ENCODE results near the gene NAMPT.

The NAMPT gene

GRCh38 chr7:106273009-106273668, 11.6 kb downstream of the NAMPT start:
- DNase-seq (ENCODE audit: low spot score) = no peak

- DNase-seq (ENCODE audit: low spot score) = no peak
These were observed 14.4 kb downstream of the NAMPT start for GRCh38 chr7:106270122-106270977.

- DNase-seq (ENCODE audit: low spot score) = no peak
These were observed 15.4 kb downstream of the NAMPT start for GRCh38 chr7:106269254-106269961.

- DNase-seq (ENCODE audit: low spot score) = no peak
These were observed 19.6 kb downstream of the NAMPT start for GRCh38 chr7:106265133-106265532.

GRCh38 chr7:106262221-106262881, 22.4 kb downstream of the NAMPT start:
- no peak for DNase-seq (ENCODE audit: low spot score)

- no peak for DNase-seq (ENCODE audit: low spot score)
These were observed 24.6 kb downstream of the NAMPT start for GRCh38 chr7:106260136-106260561.

- no peak for DNase-seq (ENCODE audit: low spot score)
These were observed 26.0 kb downstream of the NAMPT start for GRCh38 chr7:106258789-106259188.

- DNase-seq (ENCODE audit: low spot score) = no peak
These were observed 27.0 kb downstream of the NAMPT start for GRCh38 chr7:106257752-106258151.

GRCh38 chr7:106256144-106256543, 28.6 kb downstream of the NAMPT start:
- DNase-seq (ENCODE audit: low spot score) = no peak

- DNase-seq (ENCODE audit: low spot score) = no peak
These were observed 29.5 kb downstream of the NAMPT start for GRCh38 chr7:106255246-106255645.

GRCh38 chr7:106254525-106255116, 30.2 kb downstream of the NAMPT start:
- DNase-seq (ENCODE audit: low spot score) = no peak

- DNase-seq (ENCODE audit: low spot score) = no peak
These were observed 32.2 kb downstream of the NAMPT start for GRCh38 chr7:106252568-106252967.

- no peak for DNase-seq (ENCODE audit: low spot score)
These were observed 35.3 kb downstream of the NAMPT start for GRCh38 chr7:106249488-106249887.

- DNase-seq (ENCODE audit: low spot score) = no peak
These were observed 36.2 kb downstream of the NAMPT start for GRCh38 chr7:106248600-106248999.

GRCh38 chr7:106247841-106248240, 36.9 kb downstream of the NAMPT start:
- no peak for DNase-seq (ENCODE audit: low spot score)

GRCh38 chr7:106246902-106247711, 37.7 kb downstream of the NAMPT start:
- DNase-seq (ENCODE audit: low spot score) = no peak

- no peak for DNase-seq (ENCODE audit: low spot score)
These were observed 40.9 kb downstream of the NAMPT start for GRCh38 chr7:106243893-106244292.

- DNase-seq (ENCODE audit: low spot score) = no peak
These were observed 45.4 kb downstream of the NAMPT start for GRCh38 chr7:106239406-106239805.

- DNase-seq (ENCODE audit: low spot score) = no peak
These were observed 46.0 kb downstream of the NAMPT start for GRCh38 chr7:106238830-106239229.

GRCh38 chr7:106236065-106236464, 48.7 kb downstream of the NAMPT start:
- no peak for DNase-seq (ENCODE audit: low spot score)

GRCh38 chr7:106234425-106234824, 50.4 kb downstream of the NAMPT start:
- no peak for DNase-seq (ENCODE audit: low spot score)
